Peyer's patch (tissue), 4 donors: ENCODE measurements around the gene CNTNAP2. TPM values are rescaled to one million over a fixed set of nuclear protein-coding genes. Genes with fewer than 3 reads are reported as not detected.

ENCODE experiments used
- DNase-seq, 3 donors: peaks; one replicate each; pipeline ENCODE4 v3.0.0-alpha.2; 2017 to 2019
- H3K27ac ChIP-seq, 4 donors: fragments of 200-600 bp; sonication (generic); one replicate each; pipeline ENCODE4 v1.5.1; 2016 to 2019
- H3K27me3 ChIP-seq, 2 donors: fragments of 200-600 bp; sonication (generic); one replicate each; pipeline ENCODE4 v1.5.1; 2019
- H3K36me3 ChIP-seq, 3 donors: fragments of 200-600 bp; sonication (generic); one replicate each; pipeline ENCODE4 v1.5.1; 2016 to 2019
- H3K4me1 ChIP-seq, 4 donors: fragments of 200-600 bp; sonication (generic); one replicate each; pipeline ENCODE4 v1.5.1; 2016 to 2019
- H3K4me3 ChIP-seq, 4 donors: fragments of 200-600 bp; sonication (generic); 1 replicate in 3 of 4; 2 replicates in 1 of 4; pipeline ENCODE4 v1.5.1; 2016 to 2019; ENCODE audit warnings: mild to moderate bottlenecking in 1 of 4
- H3K9me3 ChIP-seq, 4 donors: fragments of 200-600 bp; sonication (generic); one replicate each; pipeline ENCODE4 v1.5.1; 2016 to 2019; ENCODE audit warnings: mild to moderate bottlenecking in 1 of 4
- POLR2A ChIP-seq, 2 donors: fragments of 450-650 bp; IDR thresholded peaks; one replicate each; pipeline ENCODE4 v1.5.1; 2017; ENCODE audit warnings: antibody characterized with exemption in 2 of 2, mild to moderate bottlenecking in 2 of 2, moderate library complexity in 2 of 2
- total RNA-seq, 4 donors: library from RNA; depleted of rRNA; stranded (reverse); fragments of >200 nt; gene quantifications; one replicate each; pipeline ENCODE4 v1.1.0, GENCODE V29; 2016
- TF ChIP-seq, protein P1 (sequence below), 6 experiments: fragments of 450-650 bp in 4 of 6; fragments of 200-600 bp in 2 of 6; sonication (generic) in 1 of 6; IDR thresholded peaks; one replicate each; pipeline ENCODE4 v1.5.1; 2017 to 2019; ENCODE audit warnings: antibody characterized with exemption in 6 of 6, mild to moderate bottlenecking in 3 of 6, moderate library complexity in 1 of 6

The CNTNAP2 gene
- total RNA-seq, 4 donors from 2014 or later: 1.5 to 4.9 (median 3.6) TPM

GRCh38 chr7:147193476-147193875 is 1076.9 kb downstream of the CNTNAP2 start:
- no peak for TF ChIP-seq POLR2A (IDR thresholded peaks at IDR 0.05)
- TF ChIP-seq, protein P1, sequence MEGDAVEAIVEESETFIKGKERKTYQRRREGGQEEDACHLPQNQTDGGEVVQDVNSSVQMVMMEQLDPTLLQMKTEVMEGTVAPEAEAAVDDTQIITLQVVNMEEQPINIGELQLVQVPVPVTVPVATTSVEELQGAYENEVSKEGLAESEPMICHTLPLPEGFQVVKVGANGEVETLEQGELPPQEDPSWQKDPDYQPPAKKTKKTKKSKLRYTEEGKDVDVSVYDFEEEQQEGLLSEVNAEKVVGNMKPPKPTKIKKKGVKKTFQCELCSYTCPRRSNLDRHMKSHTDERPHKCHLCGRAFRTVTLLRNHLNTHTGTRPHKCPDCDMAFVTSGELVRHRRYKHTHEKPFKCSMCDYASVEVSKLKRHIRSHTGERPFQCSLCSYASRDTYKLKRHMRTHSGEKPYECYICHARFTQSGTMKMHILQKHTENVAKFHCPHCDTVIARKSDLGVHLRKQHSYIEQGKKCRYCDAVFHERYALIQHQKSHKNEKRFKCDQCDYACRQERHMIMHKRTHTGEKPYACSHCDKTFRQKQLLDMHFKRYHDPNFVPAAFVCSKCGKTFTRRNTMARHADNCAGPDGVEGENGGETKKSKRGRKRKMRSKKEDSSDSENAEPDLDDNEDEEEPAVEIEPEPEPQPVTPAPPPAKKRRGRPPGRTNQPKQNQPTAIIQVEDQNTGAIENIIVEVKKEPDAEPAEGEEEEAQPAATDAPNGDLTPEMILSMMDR (IDR thresholded peaks at IDR 0.05): no peak
- no peak overlapping the region for H3K27ac ChIP-seq
- no peak overlapping the region for H3K4me3 ChIP-seq
- no peaks in the 10 kb centered on the region for H3K4me1 ChIP-seq
- H3K36me3 ChIP-seq: no peaks in the 10 kb centered on the region
- H3K9me3 ChIP-seq: peaks cover 0 to 3% (median 0%) of the 10 kb centered on the region in 4 donors
- H3K27me3 ChIP-seq: no peaks in the 10 kb centered on the region
- no peak for DNase-seq

DNA sequence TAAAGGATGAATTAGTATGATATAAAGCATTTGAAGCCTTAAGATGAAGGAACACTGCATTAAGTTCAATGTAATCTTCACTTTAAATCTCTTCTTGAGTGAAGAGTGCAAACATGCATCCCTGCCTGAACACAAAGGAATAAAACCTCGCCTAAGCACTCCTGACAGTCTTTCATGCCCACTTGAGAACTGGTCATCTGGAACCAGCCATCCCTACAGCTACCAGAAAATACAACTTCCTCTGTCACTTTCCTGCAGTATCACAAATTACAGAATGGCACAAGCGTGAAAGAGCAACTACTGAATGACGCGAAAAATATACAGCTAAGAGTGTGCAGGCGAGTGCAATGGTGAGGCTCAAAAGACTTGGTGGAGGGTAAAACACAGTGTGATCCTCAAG is 1079.9 kb downstream of the CNTNAP2 start:
- DNase-seq: no peak
- no peak for TF ChIP-seq POLR2A (IDR thresholded peaks at IDR 0.05)
- TF ChIP-seq, protein P1 (IDR thresholded peaks at IDR 0.05): no peak
- no peaks in the 10 kb centered on the region for H3K27me3 ChIP-seq
- no peaks in the 10 kb centered on the region for H3K36me3 ChIP-seq
- H3K9me3 ChIP-seq: peaks cover 0 to 3% (median 0%) of the 10 kb centered on the region in 4 donors
- no peak overlapping the region for H3K4me3 ChIP-seq
- no peaks in the 10 kb centered on the region for H3K4me1 ChIP-seq
- H3K27ac ChIP-seq: no peak overlapping the region

DNA sequence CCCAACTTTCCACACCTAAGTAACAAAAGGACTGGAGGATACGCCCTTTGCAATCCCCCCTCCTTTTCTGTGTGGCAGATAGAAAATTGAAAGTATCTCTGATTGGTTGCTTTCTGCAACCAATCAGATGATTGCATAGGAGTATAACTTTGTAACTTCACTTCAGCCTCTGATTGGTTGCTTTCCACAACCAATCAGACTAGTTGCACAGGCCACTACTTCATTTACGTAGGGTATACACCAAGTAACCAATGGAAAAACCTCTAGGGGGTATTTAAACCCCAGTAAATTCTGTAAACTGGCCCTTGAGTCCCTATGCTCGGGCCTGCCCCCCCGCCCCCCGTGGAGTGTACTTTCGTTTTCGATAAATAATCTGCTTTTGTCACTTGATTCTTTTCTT is 1080.4 kb downstream of the CNTNAP2 start:
- DNase-seq: no peak
- TF ChIP-seq, protein P1 (IDR thresholded peaks at IDR 0.05): no peak
- TF ChIP-seq POLR2A (IDR thresholded peaks at IDR 0.05): no peak
- Histone ChIP-seq H3K36me3 (no peaks in the 10 kb centered on the region), H3K4me3 (no peak overlapping the region), H3K27ac (no peak overlapping the region), H3K9me3 (peaks cover 0 to 3% (median 0%) of the 10 kb centered on the region in 4 donors), H3K27me3 (no peaks in the 10 kb centered on the region), H3K4me1 (no peaks in the 10 kb centered on the region)

DNA sequence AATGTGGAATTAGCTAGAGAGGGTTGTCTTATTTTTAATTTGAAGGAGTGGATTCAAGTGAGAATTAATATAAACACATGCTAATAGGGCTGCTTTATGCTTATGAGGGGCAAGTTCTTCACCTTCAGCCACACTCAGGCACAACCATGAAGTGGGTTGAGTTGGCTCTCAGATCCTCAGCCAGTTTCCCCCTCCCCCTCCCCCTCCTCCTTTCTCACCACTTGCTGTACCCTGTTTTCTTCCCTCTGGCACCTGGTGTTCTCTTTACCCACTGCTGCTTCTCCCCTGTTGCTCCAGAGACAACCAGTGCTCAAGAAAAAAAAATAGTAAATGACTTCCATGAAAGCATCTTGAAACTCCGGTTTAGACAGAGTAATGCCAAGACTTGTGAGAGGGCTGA is 1083.3 kb downstream of the CNTNAP2 start:
- H3K4me1 ChIP-seq: no peaks in the 10 kb centered on the region

GRCh38 chr7:147207988-147208387 is 1091.4 kb downstream of the CNTNAP2 start:
- no peak for TF ChIP-seq POLR2A (IDR thresholded peaks at IDR 0.05)
- TF ChIP-seq, protein P1 (IDR thresholded peaks at IDR 0.05): no peak

More for the DNA sequence above, 1083.3 kb downstream of the CNTNAP2 start:
- no peaks in the 10 kb centered on the region for H3K27me3 ChIP-seq
- H3K36me3 ChIP-seq: no peaks in the 10 kb centered on the region
- TF ChIP-seq, protein P1 (IDR thresholded peaks at IDR 0.05): no peak
- no peak for TF ChIP-seq POLR2A (IDR thresholded peaks at IDR 0.05)
- H3K27ac ChIP-seq: no peak overlapping the region
- H3K9me3 ChIP-seq: peaks cover 0 to 3% (median 0%) of the 10 kb centered on the region in 4 donors
- H3K4me3 ChIP-seq: no peak overlapping the region
- no peak for DNase-seq

DNA sequence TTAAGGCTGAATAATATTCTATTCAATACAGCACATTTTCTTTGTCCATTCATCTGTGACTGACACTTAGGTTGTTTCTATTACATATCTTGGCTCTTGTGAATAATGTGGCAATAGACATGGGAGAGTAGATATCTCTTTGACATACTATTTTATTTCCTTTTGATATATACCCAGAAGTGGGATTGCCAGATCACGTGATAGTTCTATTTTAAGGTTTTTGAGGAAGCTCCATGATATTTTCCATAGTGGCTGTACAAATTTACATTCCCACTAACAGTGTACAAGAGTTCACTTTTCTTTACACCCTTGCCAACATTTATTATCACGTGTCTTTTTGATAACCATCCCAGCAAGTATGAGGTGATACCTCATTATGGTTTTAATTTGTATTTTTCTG is 1114.7 kb downstream of the CNTNAP2 start:
- Histone ChIP-seq H3K27ac (no peak overlapping the region), H3K36me3 (no peaks in the 10 kb centered on the region), H3K9me3 (no peaks in the 10 kb centered on the region), H3K27me3 (no peaks in the 10 kb centered on the region), H3K4me1 (no peaks in the 10 kb centered on the region), H3K4me3 (no peak overlapping the region)
- DNase-seq: no peak
- TF ChIP-seq, protein P1 (IDR thresholded peaks at IDR 0.05): no peak
- TF ChIP-seq POLR2A (IDR thresholded peaks at IDR 0.05): no peak

More at GRCh38 chr7:147207988-147208387, 1091.4 kb downstream of the CNTNAP2 start:
- H3K9me3 ChIP-seq: no peaks in the 10 kb centered on the region
- no peaks in the 10 kb centered on the region for H3K4me1 ChIP-seq
- no peaks in the 10 kb centered on the region for H3K36me3 ChIP-seq
- no peak overlapping the region for H3K4me3 ChIP-seq
- no peaks in the 10 kb centered on the region for H3K27me3 ChIP-seq
- DNase-seq: no peak
- no peak overlapping the region for H3K27ac ChIP-seq
